ENCODE data around the gene FAM83F. TPM values are rescaled to one million over a fixed set of nuclear protein-coding genes. Genes with fewer than 3 reads are reported as not detected.
A peak's percentile ranks its signal among the peaks of the same experiment; 100 is the strongest.
"Not testable (repeated sequence)": the region's sequence is repeated elsewhere in the genome, so short reads cannot be mapped to it uniquely, and the experiment has no call there.

Gene FAM83F
- polyA plus RNA-seq (ENCODE audit: insufficient read length): 0.10 TPM

DNA sequence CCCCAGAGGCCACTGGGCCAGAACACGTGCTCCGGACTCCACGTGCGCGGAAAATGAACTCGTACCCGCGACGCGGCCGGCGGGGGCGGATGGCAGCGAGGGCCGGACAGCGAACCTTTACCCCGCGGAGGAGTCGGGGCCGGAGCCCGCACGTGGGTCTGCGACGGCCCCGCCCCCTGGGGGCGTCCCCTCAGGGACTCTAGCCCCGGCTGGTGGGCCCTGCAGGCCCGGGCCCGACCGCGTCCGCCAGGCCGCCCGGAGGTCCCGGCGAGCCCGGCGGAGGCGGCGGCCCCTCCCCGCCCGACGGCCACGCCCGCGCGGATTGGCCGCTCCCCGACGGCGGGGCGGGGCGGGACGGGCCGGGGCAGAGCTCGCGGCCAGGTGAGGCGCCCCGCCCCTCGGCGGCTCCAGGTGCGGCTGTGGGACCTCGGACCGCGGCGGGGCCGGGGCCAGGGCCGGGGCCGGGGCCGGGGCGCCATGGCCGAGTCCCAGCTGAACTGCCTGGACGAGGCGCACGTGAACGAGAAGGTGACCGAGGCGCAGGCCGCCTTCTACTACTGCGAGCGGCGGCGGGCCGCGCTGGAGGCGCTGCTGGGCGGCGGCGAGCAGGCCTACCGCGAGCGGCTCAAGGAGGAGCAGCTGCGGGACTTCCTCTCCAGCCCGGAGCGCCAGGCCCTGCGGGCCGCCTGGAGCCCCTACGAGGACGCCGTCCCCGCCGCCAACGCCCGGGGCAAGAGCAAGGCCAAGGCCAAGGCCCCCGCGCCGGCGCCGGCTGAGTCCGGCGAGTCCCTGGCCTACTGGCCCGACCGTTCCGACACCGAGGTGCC, at the start of gene FAM83F:
FAM83F (plus strand) TSS at position 389 of the 827 bp plus-strand sequence; CDS start at position 478, 89 bp downstream.
- DNase-seq: no peak

DNA sequence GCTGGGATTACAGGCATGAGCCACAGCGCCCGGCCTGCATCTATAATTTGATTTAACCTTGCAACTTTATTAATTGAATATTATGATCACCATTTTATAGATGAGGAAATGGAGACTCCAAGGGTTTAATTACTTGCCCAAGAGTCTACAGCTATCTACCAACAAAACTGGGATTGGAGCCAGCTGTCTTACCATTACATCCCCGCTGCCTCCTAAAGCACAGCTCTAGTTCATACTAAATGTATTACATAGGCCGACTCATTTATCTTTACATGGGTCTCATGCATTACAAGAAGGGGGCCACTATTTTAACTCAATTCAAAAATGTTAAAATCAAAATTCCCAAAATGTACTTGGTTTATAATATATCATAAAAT, 48.6 kb upstream of the FAM83F start:
- no peak for DNase-seq

DNA sequence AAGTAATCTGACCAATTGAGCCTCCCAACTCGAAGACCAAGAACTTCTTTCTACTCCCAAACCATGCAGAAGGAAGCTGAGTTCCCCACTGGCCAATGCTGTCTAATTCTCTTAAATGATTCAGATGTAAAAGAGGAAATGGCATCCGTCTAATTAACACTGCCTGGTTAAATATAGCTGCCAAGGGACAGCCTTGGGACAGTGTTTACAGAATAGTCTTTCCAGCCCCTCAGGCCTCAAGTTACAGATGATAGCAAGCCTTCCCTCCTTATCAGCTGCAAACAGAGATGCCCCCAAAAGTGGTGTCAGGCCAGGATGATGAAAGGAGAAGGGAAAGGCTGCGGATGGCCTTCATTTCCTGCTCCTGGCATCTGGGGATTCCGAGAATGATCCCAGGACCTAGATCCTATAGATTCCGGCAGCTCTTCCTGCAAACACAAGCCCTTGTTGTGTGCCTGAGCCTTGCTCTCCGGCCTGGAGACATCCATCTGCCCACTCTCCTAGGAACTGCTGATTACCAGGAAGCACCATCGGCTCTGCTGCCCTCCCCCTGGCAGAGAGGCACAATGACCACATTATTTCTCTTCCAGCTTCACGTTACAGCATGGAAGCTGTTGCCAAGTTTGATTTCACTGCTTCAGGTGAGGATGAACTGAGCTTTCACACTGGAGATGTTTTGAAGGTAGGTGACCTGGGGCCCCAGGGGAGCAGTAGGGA, 48.1 kb upstream of the FAM83F start:
- no peak for DNase-seq

DNA sequence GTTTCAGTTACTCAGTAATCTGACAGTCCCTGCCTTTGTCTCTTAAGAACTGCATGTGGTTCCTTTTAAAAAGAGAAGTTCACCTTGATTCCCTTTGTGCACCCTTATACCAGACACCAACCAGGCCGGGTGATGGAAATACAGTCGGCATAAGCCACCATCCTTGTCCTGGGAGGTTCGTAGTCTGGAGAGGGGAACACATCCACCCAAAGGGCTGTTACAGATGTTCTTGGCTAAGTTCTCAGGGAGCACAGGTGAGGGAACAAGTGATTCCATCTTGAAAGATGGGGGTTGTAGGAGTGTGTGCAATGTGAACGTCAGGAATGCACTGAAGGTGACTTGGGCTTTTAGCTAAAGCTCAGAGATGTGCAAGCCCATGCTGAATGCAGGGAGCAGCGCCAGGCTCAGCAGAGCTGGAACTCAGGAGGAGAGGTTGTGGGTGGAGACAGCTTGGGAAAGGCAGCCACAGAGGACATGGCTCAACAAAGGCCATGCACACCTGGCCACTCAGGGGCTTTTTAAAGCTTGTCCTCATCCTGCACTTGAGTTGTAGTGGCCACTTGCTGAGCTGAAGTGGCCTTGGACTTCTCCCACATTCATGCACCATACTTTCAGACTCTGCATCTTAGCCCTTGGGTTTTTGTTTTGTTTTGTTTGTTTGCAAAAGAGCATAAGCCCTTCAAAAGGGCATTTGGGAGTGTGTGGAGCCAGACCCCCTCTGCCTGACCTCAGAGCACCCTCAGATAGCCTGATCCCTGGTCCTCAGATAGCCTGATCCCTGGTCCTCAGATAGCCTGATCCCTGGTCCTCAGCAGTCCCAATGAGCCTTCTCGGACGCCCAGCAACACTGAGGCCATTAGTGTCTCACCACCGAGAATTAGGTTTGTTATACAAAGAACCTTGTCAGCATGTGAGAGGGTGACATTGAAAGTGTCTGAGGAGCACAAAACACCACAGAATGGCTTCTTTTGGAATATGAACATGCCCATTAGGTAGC, 47.2 kb upstream of the FAM83F start:
- no peak for DNase-seq

DNA sequence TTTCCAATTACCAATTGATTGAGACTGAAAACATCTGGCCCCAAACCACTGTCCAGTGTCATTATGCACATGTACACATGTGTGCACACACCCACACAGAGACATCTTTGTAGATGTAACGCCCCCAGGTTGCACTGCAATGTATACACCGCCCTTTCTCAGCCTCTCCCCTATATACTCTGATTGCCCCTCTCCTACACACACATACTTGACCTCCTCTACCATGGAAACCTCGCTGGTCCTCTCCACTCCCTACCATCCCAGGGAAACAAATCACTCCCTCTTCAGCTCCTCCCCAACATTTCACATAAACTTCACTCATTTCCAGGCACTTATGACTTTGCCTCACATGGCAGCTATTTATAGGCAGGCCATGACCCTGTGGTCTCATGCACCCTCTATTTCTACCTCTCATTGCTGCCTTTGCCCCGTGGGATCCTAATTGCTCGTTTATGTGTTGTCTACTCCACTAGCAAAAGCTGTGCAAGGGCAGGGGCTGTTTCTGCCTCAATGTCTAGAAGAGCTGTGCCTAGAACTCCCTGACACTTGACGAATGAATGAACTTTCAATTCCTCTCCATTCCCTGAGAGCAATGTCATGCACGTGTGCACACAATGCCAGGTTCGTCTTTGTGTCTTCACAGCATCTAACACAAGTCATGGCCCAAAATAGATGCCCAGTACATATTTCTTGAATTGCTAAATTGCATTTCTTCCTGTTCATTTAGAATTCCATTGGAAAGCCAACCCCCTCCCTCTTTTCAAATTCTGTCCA, 44.6 kb upstream of the FAM83F start:
- DNase-seq: no peak

DNA sequence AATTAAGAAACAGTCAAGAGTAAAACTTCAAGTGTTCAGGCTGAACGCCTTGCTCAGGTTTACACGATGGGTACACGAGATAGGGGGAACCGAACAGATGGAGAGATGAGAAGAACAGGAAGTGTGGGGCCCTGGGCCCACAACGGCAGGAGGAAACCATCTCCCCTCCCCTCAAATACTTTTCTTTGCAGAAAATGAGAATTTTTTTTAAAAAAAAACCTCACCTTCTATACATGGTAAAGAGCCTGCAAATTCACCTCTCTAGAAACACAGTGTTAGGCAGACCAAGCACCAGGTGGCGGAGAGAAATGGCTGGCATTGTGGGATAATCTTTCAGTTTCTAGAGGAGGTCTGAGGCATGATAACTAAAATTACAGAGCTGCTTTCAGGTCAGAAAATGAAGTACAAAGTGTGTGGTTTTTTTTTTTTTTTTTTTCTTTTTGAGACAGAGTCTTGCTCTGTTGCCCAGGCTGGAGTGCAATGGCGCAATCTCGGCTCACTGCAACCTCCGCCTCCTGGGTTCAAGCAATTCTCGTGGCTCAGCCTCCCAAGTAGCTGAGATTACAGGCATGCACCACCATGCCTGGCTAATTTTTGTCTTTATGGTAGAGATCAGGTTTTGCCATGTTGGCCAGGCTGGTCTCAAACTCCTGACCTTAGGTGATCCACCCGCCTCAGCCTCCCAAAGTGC, 43.0 kb upstream of the FAM83F start:
- not testable (repeated sequence) for DNase-seq

DNA sequence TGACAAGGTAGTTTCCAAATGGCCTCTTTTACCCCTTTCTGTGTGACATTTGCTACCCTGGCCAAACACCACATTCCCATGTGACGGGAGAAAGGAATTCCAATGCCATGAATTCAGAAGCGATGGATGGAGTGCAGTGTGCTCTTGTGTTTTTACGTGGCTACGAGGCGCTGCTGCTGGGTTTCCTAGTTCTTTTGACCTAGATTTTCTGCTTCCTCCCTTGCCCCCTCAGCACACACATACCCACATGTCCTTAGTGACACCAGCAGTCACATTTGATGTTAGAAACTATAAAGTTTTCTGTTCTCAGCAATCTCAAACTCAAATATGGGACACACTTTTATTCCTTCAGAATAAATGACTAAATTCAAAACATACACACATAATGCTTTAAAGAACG, 42.4 kb upstream of the FAM83F start:
- DNase-seq: no peak

DNA sequence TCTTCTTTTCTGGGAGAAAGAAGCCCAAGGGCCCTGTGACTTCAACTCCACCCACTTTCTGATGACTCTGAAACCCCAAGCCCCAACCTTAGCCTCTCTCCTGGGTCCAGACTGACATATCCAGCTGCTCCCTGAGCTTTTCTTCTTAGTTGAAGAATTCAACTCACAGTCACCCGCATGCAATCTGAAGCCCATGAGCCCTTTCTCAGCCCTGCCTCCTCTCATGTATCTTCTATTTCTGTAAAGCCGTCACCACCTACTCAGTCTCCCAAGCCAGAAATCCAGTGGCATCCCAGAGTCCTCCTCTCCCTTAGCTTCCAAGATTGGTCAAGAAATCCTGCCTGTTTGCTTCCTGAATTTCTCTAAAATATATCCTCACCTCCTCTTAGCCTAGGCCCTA, 41.7 kb upstream of the FAM83F start:
- no peak for DNase-seq

DNA sequence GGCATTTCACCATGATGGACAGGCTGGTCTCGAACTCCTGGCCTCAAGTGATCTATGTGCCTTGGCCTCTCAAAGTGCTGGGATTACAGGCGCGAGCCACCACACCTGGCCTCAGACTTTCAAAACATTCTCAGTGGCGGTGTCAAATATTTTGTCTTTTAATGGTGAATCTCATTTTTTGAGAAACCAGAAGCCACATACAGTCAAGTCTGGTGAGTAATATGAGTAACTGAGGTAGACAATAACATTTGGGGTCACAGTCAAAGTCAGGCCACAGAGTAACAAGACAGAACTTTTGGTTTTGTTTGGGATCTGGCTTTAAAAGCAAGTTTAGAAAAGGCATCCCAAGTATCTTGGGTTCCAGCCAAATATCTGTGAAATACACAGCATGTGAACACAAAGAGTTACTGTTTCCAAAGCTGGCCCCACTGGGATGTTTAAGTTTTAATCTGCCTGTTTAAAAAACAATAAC, 40.1 kb upstream of the FAM83F start:
- DNase-seq: peak; percentile 23

DNA sequence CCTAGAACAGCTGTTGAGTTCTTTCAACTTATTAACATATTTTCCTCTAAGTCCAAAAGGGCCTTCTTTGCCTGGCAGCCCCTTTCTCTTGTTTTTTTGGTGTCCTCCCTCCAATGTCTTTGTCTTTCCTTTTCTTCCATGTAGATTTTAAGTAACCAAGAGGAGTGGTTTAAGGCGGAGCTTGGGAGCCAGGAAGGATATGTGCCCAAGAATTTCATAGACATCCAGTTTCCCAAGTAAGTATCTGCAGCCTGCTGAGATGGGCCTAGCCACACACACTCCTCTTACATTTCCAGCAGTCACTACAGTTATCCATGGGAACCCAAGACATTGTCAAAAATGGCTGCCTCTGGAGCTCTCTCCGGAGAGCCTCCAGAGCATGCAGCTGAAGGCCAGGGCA, 39.1 kb upstream of the FAM83F start:
- no peak for DNase-seq

DNA sequence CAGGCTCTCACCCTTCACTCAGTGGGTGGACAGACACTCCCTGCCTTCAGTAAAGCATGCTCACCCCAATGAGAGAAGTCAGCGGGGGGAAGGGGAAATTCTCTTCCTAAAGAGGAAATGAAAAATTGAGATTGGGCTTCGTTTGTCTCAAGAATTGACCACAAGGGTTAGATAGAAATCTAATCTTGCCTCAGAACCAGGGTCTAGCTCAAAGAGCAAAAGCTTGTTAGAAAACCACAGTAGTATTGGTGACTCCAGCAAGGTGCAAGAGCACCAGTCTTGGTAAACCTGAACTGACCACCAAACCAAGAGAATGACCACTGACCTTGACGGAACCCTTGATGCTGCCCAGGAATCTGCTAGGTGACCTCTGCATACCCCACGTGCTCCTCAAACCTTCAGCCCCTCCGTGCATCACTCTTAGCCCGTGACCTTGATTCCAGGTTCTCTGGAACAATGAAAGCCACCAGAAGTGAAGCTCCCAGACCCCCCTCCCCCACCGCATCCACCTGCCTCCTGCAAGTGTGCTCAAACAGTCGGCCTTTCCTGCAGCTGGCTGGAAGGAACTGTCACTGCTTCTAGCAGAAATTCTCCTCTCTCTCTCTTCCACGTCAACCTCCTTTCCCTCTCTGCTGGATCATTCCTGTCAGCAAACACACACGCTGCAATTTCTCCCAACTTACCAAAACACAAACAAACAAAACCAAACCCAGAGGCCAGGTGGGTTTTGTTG, 37.7 kb upstream of the FAM83F start:
- DNase-seq: no peak

DNA sequence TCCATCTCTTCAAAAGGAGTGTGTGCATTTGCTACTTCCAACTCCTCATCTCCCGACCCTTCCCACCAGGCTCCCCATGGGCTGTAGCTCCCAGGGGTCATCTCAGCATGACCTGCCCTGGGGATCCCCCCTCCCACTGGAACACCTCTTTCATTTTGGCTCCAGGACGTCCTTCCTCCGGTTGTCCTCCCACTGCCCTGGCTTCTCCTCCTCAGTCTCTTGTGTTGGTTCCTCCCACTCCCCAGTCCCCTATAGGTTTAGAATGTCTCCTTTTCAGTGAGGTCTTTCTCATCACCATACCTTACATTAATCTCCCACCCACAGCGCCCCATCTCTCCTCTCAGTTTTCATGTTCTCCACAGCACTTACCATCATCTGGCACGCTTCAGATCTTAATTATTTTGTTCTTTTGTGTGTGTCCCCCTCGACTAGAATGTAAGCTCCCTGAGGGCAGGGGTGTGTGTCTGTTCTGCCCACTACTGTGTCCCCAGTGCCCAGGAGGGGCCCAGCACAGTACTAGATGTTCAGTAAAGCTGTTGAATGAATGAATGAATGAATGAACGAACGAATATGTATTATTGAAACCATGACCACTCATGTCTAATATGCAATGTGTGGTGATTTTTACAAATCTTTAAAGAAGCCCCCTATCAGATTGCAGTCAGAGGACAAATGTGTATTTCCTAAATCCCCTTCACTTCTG, 36.6 kb upstream of the FAM83F start:
- no peak for DNase-seq

DNA sequence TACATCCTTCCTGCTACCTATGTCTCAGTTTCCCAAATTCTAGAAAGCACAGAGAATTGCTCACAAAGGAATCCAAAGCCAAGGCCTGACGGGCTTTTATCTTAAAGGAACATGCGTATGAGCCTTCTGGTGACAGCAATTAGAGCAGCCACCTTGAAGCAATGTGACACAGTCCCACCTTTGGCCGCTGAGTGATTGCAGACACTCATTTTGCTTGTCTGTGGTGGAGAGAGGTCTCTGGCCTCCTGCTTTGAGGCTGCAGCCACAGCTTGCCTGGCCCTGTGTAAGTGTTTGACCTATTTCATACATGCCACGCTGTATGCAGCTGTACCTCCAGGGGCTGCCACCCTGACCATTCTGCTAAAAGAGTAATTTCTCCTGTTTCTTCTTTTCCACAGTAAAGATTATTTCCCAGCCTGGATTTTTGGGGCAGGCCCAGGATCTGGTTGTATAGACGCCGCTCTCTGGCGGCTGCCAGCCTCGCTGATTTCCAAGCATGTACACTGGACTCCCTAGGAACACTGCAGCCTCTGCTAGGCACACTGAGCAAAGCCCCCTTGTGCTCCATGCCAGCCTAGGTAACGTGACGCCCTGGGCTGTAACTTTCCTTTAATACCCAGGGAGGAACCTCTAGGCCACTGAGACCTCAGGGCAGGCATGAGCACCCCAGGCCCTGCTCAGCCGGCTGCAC, 35.7 kb upstream of the FAM83F start:
- no peak for DNase-seq

DNA sequence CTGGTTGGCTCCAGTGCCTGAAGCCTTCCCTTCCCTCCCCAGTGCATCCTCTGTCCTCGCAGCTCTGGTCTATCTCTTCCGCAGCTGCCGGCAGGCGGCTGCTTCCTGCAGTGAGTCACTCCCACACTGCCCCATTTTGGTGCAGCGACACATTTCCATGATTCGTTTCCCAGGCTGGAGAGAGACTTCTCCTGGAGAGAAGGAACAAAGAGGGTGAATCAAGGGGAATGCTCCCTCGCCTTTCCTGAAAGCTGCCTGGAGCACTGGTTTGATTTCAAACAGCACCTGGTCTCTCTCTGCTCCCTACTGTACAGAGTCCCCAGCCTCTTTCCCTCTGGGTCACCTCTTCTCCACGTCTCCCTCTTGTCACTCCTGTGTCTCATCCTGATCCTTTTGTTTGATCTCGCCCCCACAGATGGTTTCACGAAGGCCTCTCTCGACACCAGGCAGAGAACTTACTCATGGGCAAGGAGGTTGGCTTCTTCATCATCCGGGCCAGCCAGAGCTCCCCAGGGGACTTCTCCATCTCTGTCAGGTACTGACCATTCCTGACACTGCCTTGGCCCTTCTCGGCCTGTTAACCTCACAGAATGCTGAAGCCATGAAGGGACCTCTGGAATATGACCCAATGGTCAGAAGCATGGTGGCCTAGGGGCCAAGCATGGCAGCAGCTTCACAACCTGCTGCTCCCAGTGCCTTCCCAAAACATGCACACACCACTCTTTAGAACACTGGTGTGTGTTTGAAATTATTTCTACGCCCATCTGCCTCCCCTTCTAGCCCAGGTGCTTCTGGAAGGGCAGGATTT, 34.9 kb upstream of the FAM83F start, which contains the start of gene TMA7B:
TMA7B (plus strand) TSS at position 758 of the 808 bp plus-strand sequence. CDS start 3,978 bp downstream, outside the sequence.
- DNase-seq: peak; percentile 26

DNA sequence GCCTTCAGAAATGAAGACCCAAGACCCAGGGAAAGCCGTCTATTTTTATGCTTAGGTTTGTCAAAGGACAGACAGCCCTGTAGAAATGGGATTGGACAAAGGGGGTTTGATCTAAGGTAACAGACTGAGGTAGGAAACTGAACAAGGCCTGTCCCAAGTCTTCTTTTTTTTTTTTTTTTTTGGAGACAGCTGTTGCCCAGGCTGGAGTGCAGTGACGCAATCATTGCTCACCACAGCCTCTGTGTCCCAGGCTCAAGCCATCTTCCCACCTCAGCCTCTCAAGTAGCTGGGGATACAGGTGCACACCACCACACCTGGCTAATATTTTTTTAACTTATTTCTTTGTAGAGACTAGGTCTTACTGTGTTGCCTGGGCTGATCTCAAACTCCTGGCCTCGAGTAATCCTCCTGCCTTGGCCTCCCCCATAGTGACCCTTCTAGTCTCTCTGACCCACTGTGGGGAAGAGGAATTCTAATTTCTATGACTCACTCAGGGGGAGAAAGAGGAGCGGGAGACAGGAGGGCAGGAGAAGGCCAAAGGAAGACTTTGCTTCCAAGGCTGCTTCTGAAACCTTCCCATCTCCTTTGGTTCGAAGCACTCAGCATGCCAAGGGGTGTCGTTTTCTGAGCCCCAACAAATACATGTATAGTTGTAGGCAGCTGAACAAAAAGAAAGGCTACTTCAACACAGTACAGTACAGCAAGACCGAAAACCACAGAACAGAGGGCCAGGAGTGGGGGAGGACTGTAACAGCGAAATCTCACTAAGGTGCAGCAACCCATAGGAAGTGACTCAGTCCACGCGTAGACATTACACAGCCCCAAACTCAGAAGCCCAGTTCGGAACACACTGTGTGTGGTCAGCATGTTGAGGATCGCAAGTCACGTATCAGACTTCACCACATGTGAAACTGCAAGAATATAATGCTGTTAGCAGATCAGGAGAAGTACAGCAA, 33.7 kb upstream of the FAM83F start:
- no peak for DNase-seq

DNA sequence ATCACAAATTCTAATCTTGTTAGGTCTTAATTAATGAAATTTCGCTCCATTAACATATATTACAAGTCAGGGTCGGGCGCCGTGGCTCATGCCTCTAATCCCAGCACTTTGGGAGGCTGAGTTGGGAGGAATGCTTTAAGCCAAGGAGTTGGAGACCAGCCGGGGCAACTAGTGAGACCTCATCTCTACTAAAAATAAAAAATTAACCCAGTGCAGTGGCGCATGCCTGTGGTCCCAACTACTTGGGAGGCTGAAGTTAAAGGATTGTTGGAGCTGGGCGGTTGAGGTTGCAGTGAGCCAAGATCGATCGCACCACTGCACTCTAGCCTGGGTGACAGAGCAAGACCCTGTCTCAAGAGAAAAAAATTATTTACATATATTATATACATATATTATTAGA, 32.7 kb upstream of the FAM83F start:
- DNase-seq: no peak

DNA sequence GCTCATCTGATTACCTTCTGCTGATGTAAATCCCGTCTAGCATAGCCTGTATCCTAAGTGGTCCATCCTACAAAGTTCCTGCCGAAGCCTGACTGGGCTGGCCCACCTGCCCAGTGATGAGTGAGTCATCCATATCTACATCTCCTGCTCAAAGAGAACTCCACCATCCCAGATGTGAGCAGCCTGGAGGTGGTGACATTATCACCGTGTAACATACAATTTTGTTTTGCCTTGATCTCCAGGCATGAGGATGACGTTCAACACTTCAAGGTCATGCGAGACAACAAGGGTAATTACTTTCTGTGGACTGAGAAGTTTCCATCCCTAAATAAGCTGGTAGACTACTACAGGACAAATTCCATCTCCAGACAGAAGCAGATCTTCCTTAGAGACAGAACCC, 29.0 kb upstream of the FAM83F start:
- DNase-seq: no peak
